GM20000 (cell line): ENCODE results near the gene DHRS9.

Source experiments
- DNase-seq: peaks from one replicate; pipeline ENCODE4 v3.0.0; 2012; ENCODE audit warnings: low spot score
- CTCF ChIP-seq: IDR thresholded peaks from 2 replicates; pipeline ENCODE4 v1.5.1; 2012; ENCODE audit warnings: mild to moderate bottlenecking, control low read depth; ENCODE audit errors: extremely low read depth, missing control alignments

DHRS9 gene

DNA sequence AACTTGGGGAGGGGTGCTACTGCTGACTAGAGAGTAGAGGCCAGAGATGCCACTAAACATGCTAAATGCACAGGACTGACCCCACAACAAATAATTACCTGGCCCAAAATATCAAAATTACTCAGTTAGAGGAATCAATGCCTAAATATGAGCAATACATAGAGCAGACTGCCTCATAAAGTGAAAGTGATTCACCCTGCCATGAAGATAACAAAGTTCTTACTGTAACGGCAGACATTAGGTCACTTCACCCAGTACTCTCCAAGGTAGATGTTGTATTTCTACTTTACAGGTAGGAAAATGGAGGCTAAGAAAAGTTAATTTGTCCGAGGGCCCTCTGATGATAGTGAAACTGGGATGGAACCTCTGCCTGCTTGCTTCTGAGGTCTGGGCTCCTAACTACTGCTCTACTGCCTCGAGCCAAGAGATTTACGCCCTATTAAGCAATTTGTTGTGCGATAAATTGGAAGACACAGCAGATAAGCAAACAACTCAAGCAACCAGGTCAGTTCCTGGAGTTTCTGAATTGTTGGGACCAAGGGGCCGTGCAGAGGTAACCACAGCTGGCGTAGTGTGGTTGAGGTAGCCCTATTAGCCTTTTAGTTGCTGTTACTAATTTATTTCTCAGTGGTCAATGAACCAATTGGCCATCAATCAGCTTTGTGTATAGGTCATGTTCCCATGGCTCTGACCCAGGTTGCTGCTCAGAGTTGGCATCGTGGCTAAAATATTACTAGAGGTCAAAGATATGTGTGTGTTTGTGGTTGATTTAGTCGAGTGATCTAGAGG, 4.8 kb downstream of the DHRS9 start:
- DNase-seq, result no peak
- TF ChIP-seq CTCF, result no peak

GRCh38 chr2:169077674-169078240, 8.4 kb downstream of the DHRS9 start:
- TF ChIP-seq CTCF, result no peak
- no peak for DNase-seq

GRCh38 chr2:169080250-169081069, 11.1 kb downstream of the DHRS9 start:
- no peak for TF ChIP-seq CTCF
- DNase-seq, result no peak

- no peak for TF ChIP-seq CTCF
- no peak for DNase-seq
These were observed 12.2 kb downstream of the DHRS9 start for GRCh38 chr2:169081551-169081950.

DNA sequence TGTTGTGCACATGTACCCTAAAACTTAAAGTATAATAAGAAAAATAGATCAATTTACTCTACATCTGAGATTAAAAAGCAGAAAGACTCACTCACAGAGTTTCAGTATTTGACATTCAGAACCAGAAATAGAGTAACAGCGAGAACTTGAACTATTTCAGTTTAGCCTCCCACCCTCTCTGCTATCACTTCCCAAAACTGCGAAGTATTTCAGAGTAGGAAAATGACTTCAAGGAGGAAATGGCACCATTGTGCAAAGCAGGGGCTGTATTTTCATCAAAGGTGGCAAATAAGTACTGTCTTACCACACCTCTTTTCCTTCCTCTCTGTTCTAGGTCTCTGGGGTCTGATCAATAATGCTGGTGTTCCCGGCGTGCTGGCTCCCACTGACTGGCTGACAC, 13.6 kb downstream of the DHRS9 start:
- peak; percentile 10 for DNase-seq
- TF ChIP-seq CTCF, result no peak

DNA sequence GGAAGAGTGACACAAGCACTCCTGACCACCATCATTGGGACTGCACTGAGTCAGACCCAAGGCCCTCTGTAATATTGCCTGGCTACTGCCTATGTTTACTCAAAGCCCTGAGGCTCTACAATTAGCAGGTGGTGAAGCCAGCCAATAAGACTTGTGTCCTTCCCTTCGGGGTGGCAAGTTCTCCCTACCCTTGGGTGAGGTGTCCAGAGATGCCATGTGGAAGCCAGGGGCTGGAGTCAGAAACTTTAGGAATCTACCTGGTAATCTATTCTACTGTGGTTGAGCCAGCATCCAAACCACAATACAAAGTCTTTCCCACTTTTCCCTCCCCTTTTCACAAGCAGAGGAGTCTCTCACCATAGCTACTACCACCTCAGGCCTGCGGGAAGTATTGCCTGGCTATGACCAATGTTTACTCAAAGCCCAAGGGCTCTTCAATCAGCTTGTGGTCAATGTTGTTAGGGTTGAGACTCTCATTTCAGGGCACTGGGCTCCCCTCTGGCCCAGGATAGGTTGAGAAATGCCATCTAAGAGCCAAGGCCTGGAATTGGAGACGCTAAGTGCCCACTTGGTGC, 17.6 kb downstream of the DHRS9 start:
- TF ChIP-seq CTCF, result no peak
- no peak for DNase-seq

GRCh38 chr2:169087757-169088379, 18.5 kb downstream of the DHRS9 start:
- no peak for DNase-seq
- TF ChIP-seq CTCF, result no peak
